Heart left ventricle (tissue), 13 donors: ENCODE data around the gene PLEKHG3.

Experiments used
- CTCF ChIP-seq, 12 donors: fragments of 200-600 bp; sonication (generic) in 4 of 12; IDR thresholded peaks; one replicate each; pipeline versions ENCODE4 v1.5.0 to v1.8.0; 2018 to 2022; ENCODE audit warnings: antibody characterized with exemption in 12 of 12, mild to moderate bottlenecking in 5 of 12
- POLR2A ChIP-seq, 2 donors: fragments of 450-650 bp; IDR thresholded peaks; one replicate each; pipeline ENCODE4 v1.6.1; 2017; ENCODE audit warnings: antibody characterized with exemption in 2 of 2, mild to moderate bottlenecking in 2 of 2, moderate library complexity in 2 of 2
- donor health status: ischemic (EF 13 %, LVEDD 7.1; RV severe dilation, severe dysfunction).
- donor health status: DM: no; HTN: yes; CAD: no.
- donor health status: DM: no; HTN: no; CAD: no.
- donor health status: ischemic (EF 25% LVEDD 6.9; RV normal size, moderate dysfunction).
- donor health status: ischemic (EF 25% LVEDD 5.7; RV mildly dilated, moderate dysfunction).
- donor health status: ischemic (EF 35%, LVEDD 5.7; RV mildly dilated, moderate dysfunction).
- donor health status: nonischemic (EF 11% LVEDD 7.7; RV severe dilation, severe dysfunction).
- donor health status: DM: yes; HTN: yes; CAD: no.
- donor health status: PGD.
- donor health status: ischemic (EF 29% LVEDD 5.4; RV normal size, mild dysfunction).
- donor health status: nonischemic (EF 23%, LVEDD 6.1; RV moderate dilation, normal function).

- TF ChIP-seq CTCF (IDR thresholded peaks at IDR 0.05) (no peak), POLR2A (IDR thresholded peaks at IDR 0.05) (no peak)
Measured at GRCh38 chr14:64675312-64675711, 28.9 kb upstream of the PLEKHG3 start.
